ENCODE results near the gene HTRA3.

The HTRA3 gene

DNA sequence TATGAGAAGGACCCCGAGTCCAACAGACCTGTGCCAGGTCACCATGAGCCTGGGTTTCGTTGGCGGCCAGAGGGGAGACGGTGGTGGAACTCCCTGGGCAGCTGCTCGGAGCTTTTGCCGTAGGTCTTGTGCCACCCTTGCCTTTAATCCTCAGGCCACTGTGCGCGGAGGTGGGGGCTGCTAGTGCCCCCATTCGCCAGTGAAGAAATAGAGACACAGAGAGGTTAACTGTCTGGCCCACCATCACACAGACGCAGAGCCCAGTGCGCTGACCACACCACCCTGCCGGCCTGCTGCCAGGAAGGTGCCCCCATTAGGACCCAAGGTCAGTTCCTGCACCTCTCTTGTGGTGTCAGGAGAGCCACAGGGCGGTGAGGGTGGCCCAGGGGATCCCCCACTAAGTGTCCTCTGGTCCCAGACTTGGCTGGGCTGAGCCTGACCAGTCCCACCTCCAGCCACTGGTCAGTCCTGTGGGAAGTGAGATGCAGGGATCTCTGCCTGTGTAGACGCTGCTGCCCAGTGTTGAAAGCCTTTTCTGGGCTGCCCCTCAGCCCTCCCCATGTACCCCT, 28.3 kb upstream of the HTRA3 start:
- no peak for DNase-seq (ENCODE audit: low spot score)

DNA sequence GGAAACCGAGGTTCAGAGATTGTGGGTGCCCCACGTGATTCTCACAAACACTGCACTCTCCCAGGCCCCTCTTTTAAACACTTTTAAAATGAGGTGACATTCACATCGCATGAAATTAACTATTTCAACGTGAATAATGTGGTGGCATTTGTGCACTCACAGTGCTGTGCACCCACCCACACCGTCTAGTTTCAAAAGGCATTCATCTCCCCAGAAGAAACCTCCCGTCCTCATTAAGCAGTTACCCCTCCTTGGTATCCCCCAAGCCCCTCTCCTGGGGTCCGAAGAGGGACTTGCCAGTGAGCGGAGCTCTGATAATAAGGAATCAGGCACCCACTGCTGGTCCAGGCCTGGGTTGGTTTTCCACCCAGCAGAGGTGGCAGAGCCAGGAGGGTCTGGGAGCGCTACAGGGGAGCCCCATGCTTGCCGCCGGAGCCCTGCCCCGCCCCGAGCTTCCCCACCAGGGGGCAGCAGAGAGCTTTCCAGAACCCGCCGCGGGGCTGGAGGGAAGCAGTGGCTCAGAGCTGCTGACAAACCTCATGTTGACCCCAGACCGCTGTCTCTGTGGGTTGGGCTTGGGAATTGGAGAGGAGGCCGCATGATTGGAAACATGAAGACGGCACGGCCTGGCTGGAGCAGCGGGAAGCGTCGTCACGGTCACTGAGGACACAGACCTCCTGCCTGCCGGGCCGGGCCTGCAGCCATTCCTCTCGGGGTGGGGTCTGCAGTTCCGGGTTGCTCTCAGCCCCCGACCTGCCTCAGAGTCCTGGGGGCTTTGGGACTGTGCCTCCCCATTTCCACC, 27.5 kb upstream of the HTRA3 start:
- TF ChIP-seq, protein P1, sequence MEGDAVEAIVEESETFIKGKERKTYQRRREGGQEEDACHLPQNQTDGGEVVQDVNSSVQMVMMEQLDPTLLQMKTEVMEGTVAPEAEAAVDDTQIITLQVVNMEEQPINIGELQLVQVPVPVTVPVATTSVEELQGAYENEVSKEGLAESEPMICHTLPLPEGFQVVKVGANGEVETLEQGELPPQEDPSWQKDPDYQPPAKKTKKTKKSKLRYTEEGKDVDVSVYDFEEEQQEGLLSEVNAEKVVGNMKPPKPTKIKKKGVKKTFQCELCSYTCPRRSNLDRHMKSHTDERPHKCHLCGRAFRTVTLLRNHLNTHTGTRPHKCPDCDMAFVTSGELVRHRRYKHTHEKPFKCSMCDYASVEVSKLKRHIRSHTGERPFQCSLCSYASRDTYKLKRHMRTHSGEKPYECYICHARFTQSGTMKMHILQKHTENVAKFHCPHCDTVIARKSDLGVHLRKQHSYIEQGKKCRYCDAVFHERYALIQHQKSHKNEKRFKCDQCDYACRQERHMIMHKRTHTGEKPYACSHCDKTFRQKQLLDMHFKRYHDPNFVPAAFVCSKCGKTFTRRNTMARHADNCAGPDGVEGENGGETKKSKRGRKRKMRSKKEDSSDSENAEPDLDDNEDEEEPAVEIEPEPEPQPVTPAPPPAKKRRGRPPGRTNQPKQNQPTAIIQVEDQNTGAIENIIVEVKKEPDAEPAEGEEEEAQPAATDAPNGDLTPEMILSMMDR (IDR thresholded peaks at IDR 0.05; ENCODE audit: borderline replicate concordance, control extremely low read depth, extremely low read depth, insufficient read depth, missing control alignments) = peak; percentile 83
- DNase-seq (ENCODE audit: low spot score) = peak; percentile 95
- in situ Hi-C loops (cut with MboI; ENCODE audit: low sequenced_read_pairs, unreplicated experiment) = loop anchor here (10.0 kb wide), 1 partner anchor 163 kb away; no protein-coding TSS in a partner anchor

More for the DNA sequence above, 28.3 kb upstream of the HTRA3 start:
- TF ChIP-seq, protein P1 (IDR thresholded peaks at IDR 0.05; ENCODE audit: borderline replicate concordance, control extremely low read depth, extremely low read depth, insufficient read depth, missing control alignments) = no peak
- in situ Hi-C loops (cut with MboI; ENCODE audit: low sequenced_read_pairs, unreplicated experiment) = loop anchor here (10.0 kb wide), 1 partner anchor 164 kb away; no protein-coding TSS in a partner anchor

DNA sequence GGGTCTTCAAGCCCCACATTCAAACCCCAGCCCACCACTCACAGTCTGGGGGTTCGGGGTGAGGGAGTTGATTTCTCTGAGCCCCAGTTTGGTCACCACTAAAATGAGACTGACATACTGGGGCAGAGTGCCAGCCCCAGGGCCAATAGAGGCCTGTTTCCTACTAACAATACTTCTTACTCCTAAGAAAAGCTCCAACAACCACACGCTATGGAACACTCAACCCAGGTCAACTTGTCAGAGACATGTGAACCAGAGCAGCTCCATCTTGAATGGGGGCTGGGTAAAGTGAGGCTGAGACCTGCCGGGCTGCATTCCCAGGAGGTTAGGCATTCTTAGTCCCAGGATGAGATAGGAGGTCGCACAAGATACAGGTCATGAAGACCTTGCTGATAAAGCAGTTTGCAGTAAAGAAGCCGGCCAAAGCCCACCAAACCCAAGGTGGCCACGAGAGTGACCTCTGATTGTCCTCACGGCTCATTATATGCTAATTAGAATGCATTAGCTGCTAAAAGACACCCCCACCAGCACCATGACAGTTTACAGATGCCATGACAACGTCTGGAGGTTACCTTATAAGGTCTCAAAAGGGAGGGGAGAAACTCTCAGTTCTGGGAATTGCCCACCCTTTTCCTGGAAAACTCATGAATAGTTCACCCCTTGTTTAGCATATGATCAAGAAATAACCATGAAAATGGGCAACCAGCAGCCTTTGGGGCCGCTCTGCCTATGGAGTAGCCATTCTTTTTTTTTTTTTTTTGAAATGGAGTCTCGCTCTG, 26.6 kb upstream of the HTRA3 start:
- in situ Hi-C loops (cut with MboI; ENCODE audit: low sequenced_read_pairs, unreplicated experiment) = loop anchor here (10.0 kb wide), 1 partner anchor 162 kb away; no protein-coding TSS in a partner anchor
- TF ChIP-seq, protein P1 (IDR thresholded peaks at IDR 0.05; ENCODE audit: borderline replicate concordance, control extremely low read depth, extremely low read depth, insufficient read depth, missing control alignments) = no peak
- DNase-seq (ENCODE audit: low spot score) = no peak

DNA sequence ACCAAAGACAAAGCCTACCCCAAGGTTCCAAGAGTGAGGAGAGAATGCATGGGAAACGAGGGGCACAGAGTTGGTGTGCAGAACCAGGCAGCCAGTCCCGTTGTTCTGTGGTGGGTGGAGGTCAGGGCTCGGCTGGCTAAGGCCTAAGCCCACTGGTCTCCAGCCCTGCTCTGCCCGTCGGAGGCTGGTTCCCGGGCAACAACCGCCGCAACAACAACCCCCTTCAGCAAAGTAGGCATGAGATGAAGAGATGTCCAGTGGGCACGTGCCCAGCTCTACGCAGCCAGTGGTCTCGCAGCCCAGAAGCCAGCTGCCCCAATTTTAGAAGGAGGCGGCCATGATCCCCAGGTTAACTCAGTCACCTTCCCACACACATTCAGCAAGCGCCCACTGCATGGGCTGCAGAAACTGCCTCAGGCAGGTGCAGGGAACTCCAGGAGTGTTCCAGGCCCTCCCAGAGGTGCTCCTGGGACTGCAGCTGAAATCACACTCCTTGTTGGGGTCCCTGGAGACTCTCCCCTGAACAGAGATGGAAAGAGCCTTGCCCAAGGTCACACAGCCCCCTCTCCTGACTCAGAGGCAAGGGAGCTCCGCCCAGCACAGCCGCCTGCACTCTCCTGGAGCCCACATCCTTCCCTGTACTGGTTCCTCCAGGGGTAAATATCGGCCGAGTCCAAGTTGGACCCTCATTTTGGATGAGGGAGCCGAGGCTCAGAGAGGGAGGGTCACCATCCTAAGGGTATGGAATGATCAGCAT, 25.4 kb upstream of the HTRA3 start:
- in situ Hi-C loops (cut with MboI; ENCODE audit: low sequenced_read_pairs, unreplicated experiment) = loop anchor here (10.0 kb wide), 1 partner anchor 161 kb away; no protein-coding TSS in a partner anchor
- no peak for DNase-seq (ENCODE audit: low spot score)
- TF ChIP-seq, protein P1 (IDR thresholded peaks at IDR 0.05; ENCODE audit: borderline replicate concordance, control extremely low read depth, extremely low read depth, insufficient read depth, missing control alignments) = no peak

DNA sequence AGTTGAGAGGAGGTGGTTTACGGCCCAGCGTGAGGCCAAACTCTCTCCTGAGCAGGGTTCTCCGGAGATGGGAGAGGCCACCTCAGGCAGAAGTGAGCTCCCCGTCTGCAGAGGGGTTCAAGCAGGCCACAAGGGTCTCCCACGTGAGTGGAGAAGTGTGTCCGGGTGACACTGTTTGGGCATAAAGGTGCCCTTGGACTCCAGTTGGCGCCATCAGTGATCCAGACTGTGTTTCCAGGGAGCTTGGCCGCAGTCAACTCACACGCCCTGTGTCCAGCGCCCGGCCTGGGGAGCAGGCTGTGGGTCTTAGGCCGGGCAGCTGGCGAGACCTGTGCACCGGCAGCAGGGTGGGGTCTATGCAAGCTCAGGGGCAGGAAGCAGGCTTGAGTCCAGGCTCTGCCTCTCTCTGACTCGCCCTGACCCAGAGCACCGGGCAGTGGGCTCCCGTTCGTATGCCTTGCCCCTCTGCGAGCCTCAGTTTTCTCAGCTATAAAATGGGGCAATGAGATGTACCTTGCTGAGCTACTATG, 24.6 kb upstream of the HTRA3 start:
- in situ Hi-C loops (cut with MboI; ENCODE audit: low sequenced_read_pairs, unreplicated experiment) = loop anchor here (10.0 kb wide), 1 partner anchor 160 kb away; no protein-coding TSS in a partner anchor
- TF ChIP-seq, protein P1 (IDR thresholded peaks at IDR 0.05; ENCODE audit: borderline replicate concordance, control extremely low read depth, extremely low read depth, insufficient read depth, missing control alignments) = no peak
- DNase-seq (ENCODE audit: low spot score) = no peak

All from GM13976 (cell line).